HG03196 (cell line): Measurements from ENCODE around the gene CRACDL.

ENCODE experiments used
- ATAC-seq: cut with Tn5 transposase; IDR thresholded peaks from one replicate; pipeline ENCODE4 v1.9.1; 2021; ENCODE audit not compliant: unreplicated experiment

The CRACDL gene

DNA sequence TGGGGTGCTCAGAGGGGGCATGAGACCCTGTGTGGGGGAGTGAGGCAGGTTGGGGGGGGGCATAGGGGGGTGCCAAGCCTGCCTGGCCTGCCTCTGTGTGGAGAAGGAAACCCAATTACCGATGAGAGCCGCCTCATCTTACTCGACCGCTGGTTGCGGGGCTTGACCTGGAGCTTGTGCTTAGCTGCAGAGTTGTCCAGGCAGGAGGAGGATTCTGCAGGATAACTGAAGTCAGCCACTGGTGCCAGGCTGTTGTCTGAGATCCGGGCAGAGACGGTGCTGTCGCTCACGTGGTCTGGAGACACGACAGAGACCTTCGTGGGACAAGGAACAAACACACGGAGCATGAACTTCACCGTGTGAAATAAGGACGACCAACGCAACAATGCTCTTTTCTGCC lies 109.2 kb downstream of the CRACDL start:
- ATAC-seq: no peak

DNA sequence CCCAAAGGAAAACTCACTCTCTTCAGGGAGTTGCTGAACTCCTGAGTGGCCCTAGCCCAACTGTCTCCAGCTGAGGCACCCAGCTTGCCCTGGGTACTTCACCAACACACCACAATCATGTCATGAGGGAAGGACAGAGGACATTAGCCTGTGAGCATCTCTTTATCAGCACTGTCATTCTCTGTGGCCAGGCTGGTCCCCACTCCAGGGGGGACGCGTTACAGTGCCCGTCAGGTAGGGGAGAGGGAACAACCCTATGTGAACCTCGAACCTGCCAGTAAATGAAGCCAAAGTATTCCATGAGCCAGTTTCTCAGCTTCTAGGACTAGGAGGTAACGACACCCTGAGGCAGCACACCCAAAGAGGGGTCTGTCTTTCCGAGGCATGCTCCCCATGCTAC lies 110.2 kb downstream of the CRACDL start:
- ATAC-seq: no peak

DNA sequence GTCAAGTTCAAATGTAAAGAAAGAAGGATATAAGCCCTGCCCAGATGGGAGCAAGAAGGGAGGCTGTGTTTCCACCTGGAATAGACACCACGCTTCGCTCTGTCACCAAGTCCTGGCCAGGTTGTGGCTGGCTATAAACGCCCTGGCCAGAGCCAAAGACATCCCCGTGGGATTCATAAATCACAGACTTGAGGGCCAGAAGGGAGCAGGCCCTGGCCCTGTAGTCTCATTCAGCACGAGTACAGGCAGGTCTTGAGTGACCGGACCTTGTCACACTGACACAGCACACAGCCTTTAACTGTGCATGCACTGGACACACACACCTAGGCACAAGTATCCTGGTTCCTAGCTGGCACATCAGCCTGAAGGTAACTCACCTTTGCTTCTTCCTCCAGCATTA lies 110.6 kb downstream of the CRACDL start:
- no peak for ATAC-seq

DNA sequence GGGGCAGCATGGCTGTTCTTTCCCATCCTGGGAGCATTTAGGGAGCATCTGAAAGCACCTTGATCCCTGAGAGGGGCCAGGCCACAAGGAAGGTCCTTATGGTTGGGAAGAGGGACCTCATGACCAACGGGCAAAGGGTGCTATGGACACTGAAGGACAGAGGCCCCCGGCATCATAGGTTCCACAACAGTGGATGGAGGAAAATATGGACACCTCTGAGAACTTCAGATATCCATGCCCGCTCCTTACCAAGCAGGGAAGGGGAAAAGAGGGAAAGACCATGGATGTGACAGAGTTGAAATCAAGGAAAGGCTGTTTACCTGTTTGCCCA lies 111.0 kb downstream of the CRACDL start:
- ATAC-seq: no peak

DNA sequence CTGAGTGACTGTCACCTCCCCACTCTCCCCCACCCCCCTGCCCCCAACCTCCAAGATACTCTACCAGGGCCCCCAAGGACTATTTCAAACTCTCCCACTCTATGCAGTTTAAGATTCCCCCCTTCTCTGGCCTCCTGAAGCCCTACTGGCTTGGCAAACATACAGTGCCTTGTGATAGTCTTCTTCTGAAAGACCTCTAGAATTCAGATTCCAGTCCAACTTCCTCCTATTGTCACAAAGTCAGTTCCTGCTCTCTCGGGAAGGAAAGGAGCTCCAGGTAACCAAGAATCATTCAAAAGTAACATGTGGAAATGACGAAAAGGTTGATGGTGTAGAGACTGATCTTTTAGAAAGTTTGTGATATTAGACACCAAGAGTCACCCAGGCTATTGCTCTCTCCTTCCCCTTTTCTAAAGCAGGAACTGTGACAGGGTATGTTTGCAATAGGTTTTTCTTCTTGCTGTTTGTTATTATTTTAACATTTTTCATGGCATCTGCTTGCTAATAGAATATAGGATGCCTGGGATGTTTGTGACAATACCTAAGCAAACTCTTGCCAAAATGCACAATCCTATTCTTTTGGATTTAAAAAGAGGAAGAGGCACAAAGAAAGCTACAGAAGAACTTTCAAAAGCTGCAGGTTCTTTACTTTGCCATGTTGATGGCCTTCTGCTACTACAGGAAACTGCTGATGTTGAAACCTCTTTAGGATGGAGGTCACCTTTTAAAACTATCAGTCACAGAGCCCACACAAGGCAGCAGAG lies 111.6 kb downstream of the CRACDL start:
- ATAC-seq: no peak

DNA sequence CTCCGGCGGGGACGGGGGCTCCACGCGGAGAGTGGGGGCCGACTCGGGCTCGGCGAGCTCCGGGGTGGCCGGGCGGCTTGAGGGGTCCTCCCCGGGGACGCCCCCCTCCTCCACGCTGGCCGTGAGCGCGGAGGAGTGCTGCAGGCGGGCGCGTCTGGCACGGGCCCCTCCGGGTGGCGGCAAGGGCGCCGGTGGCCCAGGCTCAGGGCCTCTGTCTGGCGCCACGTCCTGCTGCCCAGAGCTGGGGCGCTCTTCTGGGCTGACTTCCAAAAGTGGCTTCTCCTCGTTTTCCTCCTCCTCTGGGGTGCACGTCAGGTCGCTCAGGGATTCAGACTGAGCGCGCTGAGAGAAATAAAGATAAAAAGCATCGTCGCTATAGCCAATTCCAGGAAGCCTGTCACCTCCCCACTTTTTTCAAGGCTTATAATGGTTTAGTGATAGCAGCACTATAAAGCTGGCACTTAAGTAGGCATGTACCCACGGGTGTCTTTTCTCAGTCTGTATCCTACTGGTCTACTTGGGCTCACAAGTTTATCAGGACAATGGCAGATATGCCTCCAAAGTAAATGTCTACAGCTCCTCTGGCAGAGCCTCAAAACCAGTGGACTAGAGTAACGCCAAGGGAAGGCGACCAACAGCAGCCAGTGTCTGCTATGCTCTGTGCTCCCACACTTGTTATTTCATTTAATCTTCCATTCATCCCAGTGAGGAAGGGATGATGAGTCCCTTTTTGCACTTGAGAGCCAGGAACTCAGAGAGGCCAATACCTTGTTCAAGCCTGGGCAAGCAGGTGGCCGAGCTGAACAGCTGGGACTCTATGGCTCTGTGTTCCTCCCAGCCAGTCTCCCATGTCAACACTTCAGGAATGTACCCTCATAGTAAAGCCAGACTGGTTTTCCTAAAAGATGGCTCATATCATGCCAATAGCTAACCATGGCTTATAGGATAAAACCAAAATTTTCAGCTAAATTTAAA lies 112.5 kb downstream of the CRACDL start:
- no peak for ATAC-seq

DNA sequence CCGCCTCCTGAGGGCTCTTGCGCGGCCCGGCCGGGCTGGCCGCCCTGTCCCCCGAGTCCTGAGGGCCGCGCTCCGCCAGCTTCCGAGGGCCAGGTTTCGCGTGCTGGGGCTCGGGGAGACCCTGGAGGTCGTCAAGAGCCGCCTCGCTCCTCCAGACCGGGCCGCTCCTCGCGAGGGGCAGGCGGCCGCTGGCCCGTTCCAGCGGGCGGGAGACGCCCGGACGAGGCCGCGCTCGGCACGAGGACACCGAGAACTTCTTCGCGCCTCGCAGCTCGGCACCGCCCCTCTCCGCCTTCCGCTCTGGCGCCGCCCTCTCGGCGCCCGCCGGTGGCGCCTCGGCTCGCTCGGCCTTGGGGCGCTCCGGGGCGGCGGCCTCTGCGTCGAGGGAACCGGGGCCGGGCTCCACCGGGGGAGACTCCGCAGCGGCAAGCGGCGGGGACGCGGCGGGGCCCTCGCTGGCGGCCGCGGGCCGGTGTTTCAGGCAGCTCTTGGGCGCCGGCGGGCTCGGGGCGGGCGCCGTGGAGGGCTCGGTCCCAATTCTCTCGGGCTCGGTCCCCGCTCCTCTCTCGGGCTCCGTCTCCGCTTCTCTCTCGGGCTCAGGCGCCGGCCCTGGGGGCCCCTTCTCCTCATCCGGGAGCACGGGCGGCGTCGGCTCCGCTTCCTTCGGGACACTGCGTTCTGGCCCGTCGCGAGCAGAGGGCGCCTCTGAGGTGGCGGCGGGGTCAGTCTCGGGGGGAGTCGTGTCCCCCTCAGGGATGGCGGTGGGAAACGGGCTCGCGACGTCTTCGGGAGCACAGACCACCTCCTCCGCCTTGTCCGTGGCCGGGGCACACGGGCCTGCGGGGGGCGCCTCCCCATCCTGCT lies 113.5 kb downstream of the CRACDL start:
- no peak for ATAC-seq

DNA sequence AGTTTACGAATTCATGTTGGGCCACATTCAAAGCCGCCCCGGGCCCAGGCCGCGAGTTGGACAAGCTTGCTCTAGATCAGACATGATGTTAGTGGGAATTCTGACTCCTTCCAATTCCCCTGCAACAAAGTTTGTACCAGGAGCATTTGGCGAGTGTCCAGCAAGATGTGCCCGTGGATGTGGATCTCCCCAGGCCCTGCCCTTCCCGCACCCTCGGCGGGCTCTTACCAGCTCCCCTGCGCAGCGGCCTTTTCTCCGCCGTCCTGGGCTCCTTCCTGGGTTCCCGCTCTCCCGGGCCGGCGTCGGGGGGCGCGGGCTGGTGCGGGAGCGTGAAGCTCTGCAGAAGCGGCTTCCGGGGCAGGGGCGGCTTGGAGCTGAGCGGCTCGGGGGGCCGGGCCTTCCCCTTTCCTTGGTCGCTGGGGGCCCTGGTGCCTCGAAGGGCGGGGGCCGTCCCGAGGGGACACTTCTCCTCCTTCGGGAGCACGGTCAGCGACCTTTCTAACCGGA lies 114.3 kb downstream of the CRACDL start:
- no peak for ATAC-seq

- no peak for ATAC-seq
Observed at GRCh38 chr2:98819231-98819766, 116.7 kb downstream of the CRACDL start.

- no peak for ATAC-seq
Observed at GRCh38 chr2:98818164-98818563, 117.9 kb downstream of the CRACDL start.

DNA sequence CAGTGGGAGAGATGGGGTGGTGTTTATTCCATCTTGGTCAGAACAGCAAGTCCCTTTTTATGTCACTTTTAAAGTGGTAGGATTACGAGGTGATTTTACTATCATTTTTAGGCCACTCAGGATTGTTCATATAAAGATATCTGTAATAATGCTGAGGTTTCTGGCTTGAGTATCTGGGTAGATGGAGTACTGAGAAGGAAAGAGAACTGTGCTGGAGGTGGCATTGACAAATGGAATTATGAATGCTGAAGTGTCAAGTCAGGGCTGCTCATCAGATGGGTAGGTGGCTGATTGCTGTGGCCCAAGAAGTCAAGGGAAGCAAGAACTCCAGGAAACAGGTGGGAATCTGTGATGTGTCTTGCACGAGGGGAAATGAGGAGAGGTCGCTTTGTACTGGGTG lies 119.7 kb downstream of the CRACDL start:
- no peak for ATAC-seq

DNA sequence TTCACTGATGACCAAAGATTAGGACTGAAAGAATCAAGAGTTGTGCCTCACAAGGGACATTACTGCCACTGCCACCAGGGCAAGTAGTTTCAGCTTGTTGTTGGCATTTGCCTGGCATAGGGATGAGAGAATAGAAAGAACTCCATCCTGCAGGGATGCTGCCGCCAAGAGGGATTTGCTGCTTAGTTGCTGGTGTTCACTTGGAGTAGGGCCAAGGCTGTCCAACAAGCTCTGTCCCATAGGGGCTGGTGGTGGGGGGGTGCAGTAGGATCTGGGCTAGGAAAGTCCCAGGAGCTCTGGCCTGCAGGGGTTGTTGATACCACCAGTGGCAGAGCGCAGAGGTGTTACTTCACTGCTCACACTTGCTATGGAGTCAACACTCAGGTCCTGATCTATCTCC lies 120.2 kb downstream of the CRACDL start:
- no peak for ATAC-seq

GRCh38 chr2:98811766-98812165 lies 124.3 kb downstream of the CRACDL start:
- ATAC-seq: no peak

- no peak for ATAC-seq
Observed at GRCh38 chr2:98810588-98810928, 125.5 kb downstream of the CRACDL start.

- no peak for ATAC-seq
Observed at GRCh38 chr2:98809878-98810587, 126.0 kb downstream of the CRACDL start.

DNA sequence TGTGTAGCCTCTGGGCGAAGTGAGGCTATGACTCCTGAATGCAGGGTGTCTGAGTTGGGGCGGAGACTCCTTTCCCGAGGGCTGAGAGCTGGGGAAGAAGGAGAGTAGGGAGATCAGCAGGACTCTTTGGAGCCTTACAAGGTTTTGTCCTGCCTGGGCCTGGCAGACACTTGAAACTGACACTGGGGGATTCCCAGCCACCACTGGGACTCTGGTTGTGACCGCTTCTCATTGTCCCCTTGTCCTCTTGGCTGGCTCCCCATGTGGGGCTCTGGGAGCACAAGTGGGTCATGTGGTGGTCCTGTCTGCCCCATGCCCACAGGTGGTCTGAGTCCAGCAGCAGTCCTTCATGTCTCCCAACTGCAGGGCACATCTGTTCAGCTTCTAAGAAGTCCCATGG lies 126.9 kb downstream of the CRACDL start:
- ATAC-seq: no peak

GRCh38 chr2:98808546-98808945 lies 127.5 kb downstream of the CRACDL start:
- no peak for ATAC-seq

- no peak for ATAC-seq
Observed at GRCh38 chr2:98807929-98808328, 128.1 kb downstream of the CRACDL start.

DNA sequence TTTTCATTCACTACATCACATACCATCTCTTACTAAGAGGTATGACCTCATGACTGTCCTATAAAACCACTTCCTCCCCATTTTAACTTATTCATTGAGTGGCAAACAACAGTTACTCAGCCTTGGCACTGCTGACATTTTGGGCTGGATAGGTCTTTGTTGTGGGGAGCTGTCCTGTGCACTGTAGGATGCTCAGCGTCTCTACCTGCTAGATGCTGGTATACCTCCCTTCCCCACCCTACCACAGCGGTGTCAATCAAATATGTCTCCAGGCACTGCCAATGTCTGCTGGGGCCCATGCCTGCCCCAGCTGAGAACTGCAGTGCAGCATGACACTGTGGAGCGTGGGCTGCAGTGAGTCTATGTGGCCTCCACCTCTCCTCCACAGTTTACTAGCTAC lies 128.8 kb downstream of the CRACDL start:
- no peak for ATAC-seq

DNA sequence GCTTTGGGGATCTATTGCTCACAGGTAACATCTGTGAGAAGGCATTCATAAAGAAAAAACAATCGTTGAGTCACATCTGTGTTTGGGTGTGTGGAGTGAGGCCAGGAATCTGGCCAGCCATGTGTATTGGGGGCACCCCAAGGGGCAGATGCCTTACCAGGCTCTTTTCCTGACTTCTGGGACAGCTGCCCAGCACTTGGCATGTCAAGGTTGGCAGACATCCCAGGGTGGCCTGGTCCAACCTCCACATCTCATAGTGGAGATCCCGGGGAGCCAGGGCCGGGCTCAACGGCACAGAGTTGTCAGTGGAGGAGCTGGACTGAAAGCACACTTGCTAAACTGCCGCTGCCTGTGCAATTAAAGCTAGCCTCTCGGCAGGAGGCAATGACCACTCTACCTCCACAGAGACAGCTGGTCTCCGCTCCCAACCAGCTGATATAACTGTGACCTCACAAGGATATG lies 129.8 kb downstream of the CRACDL start:
- no peak for ATAC-seq
